ENCODE data around the gene GNS.

- TF ChIP-seq CTCF (IDR thresholded peaks at IDR 0.05) (peak; percentile 66), ZFX (IDR thresholded peaks at IDR 0.05; ENCODE audit: borderline replicate concordance) (no peak)
These were observed 81.0 kb downstream of the GNS start for GRCh38 chr12:64678248-64678647.
